Measurements from ENCODE around the gene MAP7D3. TPM values are rescaled to one million over a fixed set of nuclear protein-coding genes. Genes with fewer than 3 reads are reported as not detected.
"Not testable (repeated sequence)": the region's sequence is repeated elsewhere in the genome, so short reads cannot be mapped to it uniquely, and the experiment has no call there.

The MAP7D3 gene
- polyA plus RNA-seq, 3 donors = 1.8 to 3.4 (median 2.9) TPM

DNA sequence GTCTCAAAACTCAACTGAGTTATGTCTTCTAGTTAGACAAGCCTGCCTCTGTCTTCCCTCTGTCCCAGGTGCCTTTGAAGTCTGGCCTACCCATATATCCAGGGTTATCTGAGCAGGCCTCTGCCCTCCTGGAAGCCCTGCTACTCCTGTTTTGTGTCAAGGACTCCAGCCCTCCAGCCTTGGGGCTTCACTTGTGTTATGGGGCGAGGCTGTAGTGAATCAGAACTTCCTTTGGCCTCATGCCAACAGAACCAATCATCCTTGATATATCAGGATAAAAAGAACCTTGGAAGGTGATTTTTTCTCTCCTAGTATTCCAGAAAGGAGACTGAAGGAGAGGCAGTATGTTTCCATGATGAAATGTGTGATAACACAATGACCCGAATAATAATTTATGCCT lies 40.6 kb upstream of the MAP7D3 start:
- H3K4me3 ChIP-seq (replicated peaks in 1 of 3; ENCODE audit: low read depth in 2 of 3, low read length in 3 of 3) = no peak overlapping the region
- H3K79me2 ChIP-seq (ENCODE audit: insufficient read depth, low read length) = no peaks in the 10 kb centered on the region
- Mint-ChIP-seq H3K9me3 (peaks cover 0 to 6% (median 0%) of the 10 kb centered on the region in 7 donors), H3K27me3 (ENCODE audit: low read depth in 3 of 3) (peaks cover 0 to 4% (median 3%) of the 10 kb centered on the region in 3 donors), H3K36me3 (no peaks in the 10 kb centered on the region), H3K4me1 (no peaks in the 10 kb centered on the region), H3K4me3 (no peak overlapping the region), H3K27ac (no peak overlapping the region)
- no peaks in the 10 kb centered on the region for H3K4me1 ChIP-seq (ENCODE audit: control insufficient read depth in 1 of 2, insufficient read depth in 2 of 2, low read length in 2 of 2)
- no peaks in the 10 kb centered on the region for H4K20me1 ChIP-seq (ENCODE audit: insufficient read depth, low read length)
- H3K36me3 ChIP-seq (replicated peaks in 1 of 2; ENCODE audit: control insufficient read depth in 1 of 2, insufficient read depth in 2 of 2, low read length in 2 of 2) = no peaks in the 10 kb centered on the region
- intact Hi-C loops (cut with micrococcal nuclease) = no loop called here
- 100% methylated on average over 1 of the region's 2 CpGs for WGBS (ENCODE audit: insufficient coverage)
- DNase-seq = no peak
- no peak overlapping the region for H3K4me2 ChIP-seq (replicated peaks; ENCODE audit: extremely low read depth, low read length, poor library complexity, severe bottlenecking)
- no peaks in the 10 kb centered on the region for H3K27me3 ChIP-seq (ENCODE audit: control insufficient read depth in 2 of 2, insufficient read depth in 2 of 2, low read length in 2 of 2)
- H3K27ac ChIP-seq (ENCODE audit: low read depth in 1 of 2, low read length in 2 of 2) = no peak overlapping the region
- no peak overlapping the region for H3K9ac ChIP-seq (ENCODE audit: insufficient read depth, low read length, poor library complexity, severe bottlenecking)
- TF ChIP-seq, protein P1, sequence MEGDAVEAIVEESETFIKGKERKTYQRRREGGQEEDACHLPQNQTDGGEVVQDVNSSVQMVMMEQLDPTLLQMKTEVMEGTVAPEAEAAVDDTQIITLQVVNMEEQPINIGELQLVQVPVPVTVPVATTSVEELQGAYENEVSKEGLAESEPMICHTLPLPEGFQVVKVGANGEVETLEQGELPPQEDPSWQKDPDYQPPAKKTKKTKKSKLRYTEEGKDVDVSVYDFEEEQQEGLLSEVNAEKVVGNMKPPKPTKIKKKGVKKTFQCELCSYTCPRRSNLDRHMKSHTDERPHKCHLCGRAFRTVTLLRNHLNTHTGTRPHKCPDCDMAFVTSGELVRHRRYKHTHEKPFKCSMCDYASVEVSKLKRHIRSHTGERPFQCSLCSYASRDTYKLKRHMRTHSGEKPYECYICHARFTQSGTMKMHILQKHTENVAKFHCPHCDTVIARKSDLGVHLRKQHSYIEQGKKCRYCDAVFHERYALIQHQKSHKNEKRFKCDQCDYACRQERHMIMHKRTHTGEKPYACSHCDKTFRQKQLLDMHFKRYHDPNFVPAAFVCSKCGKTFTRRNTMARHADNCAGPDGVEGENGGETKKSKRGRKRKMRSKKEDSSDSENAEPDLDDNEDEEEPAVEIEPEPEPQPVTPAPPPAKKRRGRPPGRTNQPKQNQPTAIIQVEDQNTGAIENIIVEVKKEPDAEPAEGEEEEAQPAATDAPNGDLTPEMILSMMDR (IDR thresholded peaks at IDR 0.05) = no peak
- H3K9me3 ChIP-seq (replicated peaks in 1 of 2; ENCODE audit: control insufficient read depth in 1 of 2, insufficient read depth in 1 of 2, low read length in 2 of 2) = no peaks in the 10 kb centered on the region
- H2AFZ ChIP-seq (ENCODE audit: insufficient read depth, low read depth, low read length, poor library complexity, severe bottlenecking) = no peak overlapping the region

DNA sequence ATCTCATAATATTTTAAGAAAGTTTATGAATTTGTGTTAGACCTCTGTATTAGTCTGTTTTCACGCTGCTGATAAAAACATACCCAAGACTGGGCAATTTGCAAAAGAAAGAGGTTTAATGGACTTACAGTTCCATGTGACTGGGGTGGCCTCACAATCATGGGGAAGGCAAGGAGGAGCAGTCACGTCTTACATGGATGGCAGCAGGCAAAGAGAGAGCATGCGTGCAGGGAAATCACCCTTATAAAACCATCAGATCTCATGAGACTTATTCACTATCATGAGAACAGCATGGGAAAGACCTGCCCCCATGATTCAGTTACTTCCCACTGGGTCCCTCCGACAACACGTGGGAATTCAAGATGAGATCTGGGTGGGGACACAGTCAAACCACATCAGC lies 35.2 kb upstream of the MAP7D3 start:
- H3K4me3 ChIP-seq (replicated peaks in 1 of 3; ENCODE audit: low read depth in 2 of 3, low read length in 3 of 3); H3K36me3 ChIP-seq (replicated peaks in 1 of 2; ENCODE audit: control insufficient read depth in 1 of 2, insufficient read depth in 2 of 2, low read length in 2 of 2); H3K27me3 Mint-ChIP-seq (ENCODE audit: low read depth in 3 of 3); H3K9me3 Mint-ChIP-seq; H3K4me3 Mint-ChIP-seq; DNase-seq; H3K79me2 ChIP-seq (ENCODE audit: insufficient read depth, low read length); H3K27me3 ChIP-seq (ENCODE audit: control insufficient read depth in 2 of 2, insufficient read depth in 2 of 2, low read length in 2 of 2); H3K4me1 Mint-ChIP-seq; H2AFZ ChIP-seq (ENCODE audit: insufficient read depth, low read depth, low read length, poor library complexity, severe bottlenecking); H3K27ac ChIP-seq (ENCODE audit: low read depth in 1 of 2, low read length in 2 of 2); intact Hi-C loops (cut with micrococcal nuclease); H3K4me2 ChIP-seq (replicated peaks; ENCODE audit: extremely low read depth, low read length, poor library complexity, severe bottlenecking); H3K9me3 ChIP-seq (replicated peaks in 1 of 2; ENCODE audit: control insufficient read depth in 1 of 2, insufficient read depth in 1 of 2, low read length in 2 of 2); H3K4me1 ChIP-seq (ENCODE audit: control insufficient read depth in 1 of 2, insufficient read depth in 2 of 2, low read length in 2 of 2); H3K36me3 Mint-ChIP-seq; H4K20me1 ChIP-seq (ENCODE audit: insufficient read depth, low read length); H3K27ac Mint-ChIP-seq; H3K9ac ChIP-seq (ENCODE audit: insufficient read depth, low read length, poor library complexity, severe bottlenecking): not testable (repeated sequence)
- 80% methylated on average over 1 of the region's 5 CpGs for whole genome bisulfite sequencing (ENCODE audit: insufficient coverage)
